ENCODE measurements around the gene NCK2.

NCK2 gene

GRCh38 chr2:105903051-105903674 lies 158.5 kb downstream of the NCK2 start:
- no peak for DNase-seq (ENCODE audit: extremely low spot score)
- no peak for TF ChIP-seq CTCF (IDR thresholded peaks at IDR 0.05; ENCODE audit: control extremely low read depth, extremely low read depth, low read depth, missing control alignments)
- CTCF ChIA-PET = interaction anchor here (1.0 kb wide), 1 partner anchor 16 kb away, joined by 3 read pairs; no protein-coding TSS in a partner anchor
- POLR2A ChIA-PET = no interaction called here

GRCh38 chr2:105904938-105905337 lies 160.2 kb downstream of the NCK2 start:
- peak; percentile 77 for DNase-seq (ENCODE audit: extremely low spot score)
- ChIA-PET CTCF (no interaction called here), POLR2A (interaction anchor here (0.9 kb wide), 1 partner anchor 73 kb away, joined by 3 read pairs; no protein-coding TSS in a partner anchor)
- TF ChIP-seq CTCF (IDR thresholded peaks at IDR 0.05; ENCODE audit: control extremely low read depth, extremely low read depth, low read depth, missing control alignments) = no peak

- POLR2A ChIA-PET = no interaction called here
- TF ChIP-seq CTCF (IDR thresholded peaks at IDR 0.05; ENCODE audit: control extremely low read depth, extremely low read depth, low read depth, missing control alignments) = no peak
- CTCF ChIA-PET = interaction anchor here (1.4 kb wide), 1 partner anchor 412 kb away, joined by 3 read pairs; no protein-coding TSS in a partner anchor
- DNase-seq (ENCODE audit: extremely low spot score) = no peak
These were observed 161.8 kb downstream of the NCK2 start for GRCh38 chr2:105906481-105906880.

GRCh38 chr2:105907184-105907583 lies 162.5 kb downstream of the NCK2 start:
- DNase-seq (ENCODE audit: extremely low spot score) = no peak
- ChIA-PET POLR2A (no interaction called here), CTCF (no interaction called here)

GRCh38 chr2:105909215-105909614 lies 164.5 kb downstream of the NCK2 start:
- no peak for TF ChIP-seq CTCF (IDR thresholded peaks at IDR 0.05; ENCODE audit: control extremely low read depth, extremely low read depth, low read depth, missing control alignments)
- ChIA-PET CTCF (interaction anchor here (1.0 kb wide), 1 partner anchor 17 kb away, joined by 3 read pairs; no protein-coding TSS in a partner anchor), POLR2A (no interaction called here)
- no peak for DNase-seq (ENCODE audit: extremely low spot score)

More at GRCh38 chr2:105907184-105907583, 162.5 kb downstream of the NCK2 start:
- TF ChIP-seq CTCF (IDR thresholded peaks at IDR 0.05; ENCODE audit: control extremely low read depth, extremely low read depth, low read depth, missing control alignments) = no peak

- DNase-seq (ENCODE audit: extremely low spot score) = no peak
- CTCF ChIA-PET = no interaction called here
- TF ChIP-seq CTCF (IDR thresholded peaks at IDR 0.05; ENCODE audit: control extremely low read depth, extremely low read depth, low read depth, missing control alignments) = no peak
- POLR2A ChIA-PET = no interaction called here
These were observed 166.0 kb downstream of the NCK2 start for GRCh38 chr2:105910497-105911238.

Data from GM10248 (cell line).